Common myeloid progenitor, CD34-positive (primary cell): ENCODE data around the gene CD300A.
A peak's percentile ranks its signal among the peaks of the same experiment; 100 is the strongest.

ENCODE experiments used
- CTCF ChIA-PET: fragments of 350-600 bp; sonication (Branson Sonifier 250); formaldehyde crosslinking; loops from one replicate; lab custom pipeline; 2021; ENCODE audit warnings: antibody characterized with exemption; lab: Charles Lee
- POLR2A ChIA-PET: fragments of 350-600 bp; sonication (Branson Sonifier 250); formaldehyde crosslinking; loops from one replicate; lab custom pipeline; 2021; ENCODE audit warnings: antibody characterized with exemption; lab: Charles Lee
- DNase-seq, 3 donors: peaks; one replicate each; pipeline versions ENCODE4 v3.0.0 to v3.0.0-alpha.2; 2013
- H3K27ac ChIP-seq, 2 experiments: 1 replicate in 1 of 2; 2 replicates in 1 of 2; pipeline ENCODE4 v1.7.0; 2013; ENCODE audit warnings: inconsistent platforms in 2 of 2, low read length in 2 of 2, mild to moderate bottlenecking in 2 of 2, low read depth in 1 of 2, moderate library complexity in 1 of 2; ENCODE audit not compliant: severe bottlenecking in 2 of 2, insufficient read depth in 1 of 2, poor library complexity in 1 of 2
- H3K27me3 ChIP-seq, 5 experiments: replicated peaks in 2 of 5; 1 replicate in 3 of 5; 2 replicates in 2 of 5; pipeline versions ENCODE4 v1.6.1 to v1.7.0; 2013; ENCODE audit warnings: low read length in 4 of 5, mild to moderate bottlenecking in 2 of 5, moderate library complexity in 2 of 5, inconsistent platforms in 1 of 5; ENCODE audit not compliant: insufficient read depth in 5 of 5, control insufficient read depth in 4 of 5
- H3K36me3 ChIP-seq, 4 experiments: 1 replicate in 2 of 4; 2 replicates in 2 of 4; pipeline versions ENCODE4 v1.6.1 to v1.7.0; 2013; ENCODE audit warnings: low read length in 3 of 4, control low read depth in 1 of 4, mild to moderate bottlenecking in 1 of 4; ENCODE audit not compliant: control insufficient read depth in 4 of 4, insufficient read depth in 4 of 4
- H3K4me1 ChIP-seq, 4 experiments: 1 replicate in 3 of 4; 2 replicates in 1 of 4; pipeline versions ENCODE4 v1.6.1 to v1.7.1; 2013; ENCODE audit warnings: low read length in 3 of 4, mild to moderate bottlenecking in 3 of 4, control low read depth in 1 of 4, inconsistent platforms in 1 of 4, moderate library complexity in 1 of 4; ENCODE audit not compliant: control insufficient read depth in 4 of 4, insufficient read depth in 4 of 4; ENCODE audit errors: control extremely low read depth in 1 of 4
- H3K4me3 ChIP-seq, 7 experiments: 1 replicate in 4 of 7; 2 replicates in 3 of 7; pipeline versions ENCODE4 v1.5.1 to v1.7.0; 2013; ENCODE audit warnings: mild to moderate bottlenecking in 7 of 7, low read length in 6 of 7, moderate library complexity in 6 of 7, inconsistent platforms in 2 of 7, low read depth in 2 of 7, control low read depth in 1 of 7; ENCODE audit not compliant: insufficient read depth in 4 of 7, control insufficient read depth in 1 of 7; ENCODE audit errors: extremely low read depth in 1 of 7
- H3K9me3 ChIP-seq, 5 experiments: 1 replicate in 4 of 5; 2 replicates in 1 of 5; pipeline versions ENCODE4 v1.6.1 to v1.7.1; 2013; ENCODE audit warnings: low read length in 4 of 5, mild to moderate bottlenecking in 2 of 5, inconsistent platforms in 1 of 5, low read depth in 1 of 5, moderate library complexity in 1 of 5; ENCODE audit not compliant: control insufficient read depth in 4 of 5, insufficient read depth in 2 of 5; ENCODE audit errors: control extremely low read depth in 1 of 5
- WGBS: methylation state at CpG from one replicate; pipeline ENCODE4 v1.1.5; 2013; ENCODE audit not compliant: insufficient coverage; 5-methylcytosine and 5-hydroxymethylcytosine counted together

Gene CD300A

GRCh38 chr17:74467221-74467951 is 952 bp downstream of the CD300A start:
- peak overlapping the region; percentile 40 to 59 for H3K27ac ChIP-seq
- no peaks in the 10 kb centered on the region for H3K9me3 ChIP-seq
- H3K4me3 ChIP-seq = peak overlapping the region; percentile 40 to 92 (median 81)
- no peaks in the 10 kb centered on the region for H3K27me3 ChIP-seq
- peaks cover 10 to 71% (median 62%) of the 10 kb centered on the region in 4 experiments for H3K4me1 ChIP-seq
- ChIA-PET CTCF (interaction anchor here (1.0 to 1.9 kb wide), 4 partner anchors 9 to 30 kb away, joined by 3 to 6 read pairs (median 4); no protein-coding TSS in a partner anchor), POLR2A (interaction anchor here (1.6 kb wide), 1 partner anchor 64 kb away, joined by 6 read pairs; the partner anchor contains the start of gene CD300LB)
- H3K36me3 ChIP-seq = peaks cover 0 to 13% (median 6%) of the 10 kb centered on the region in 4 experiments
- peak in 2 of 3 donors; percentile 33 to 50 for DNase-seq
- 0% methylated on average over 12 of the region's 21 CpGs for WGBS

- Histone ChIP-seq H3K4me1 (peaks cover 0 to 32% (median 23%) of the 10 kb centered on the region in 4 experiments), H3K27ac (no peak overlapping the region), H3K27me3 (no peaks in the 10 kb centered on the region), H3K9me3 (peaks cover 0 to 20% (median 11%) of the 10 kb centered on the region in 5 experiments), H3K4me3 (no peak overlapping the region), H3K36me3 (peaks cover 18 to 49% (median 34%) of the 10 kb centered on the region in 4 experiments)
- ChIA-PET POLR2A (no interaction called here), CTCF (interaction anchor here (0.6 to 3.2 kb wide), 8 partner anchors 8 to 80 kb away, joined by 3 to 13 read pairs (median 4); no protein-coding TSS in a partner anchor)
- no peak for DNase-seq
- 97% methylated on average over 3 of the region's 3 CpGs for WGBS
Measured at GRCh38 chr17:74471341-74471740, 4.9 kb downstream of the CD300A start.

- no peaks in the 10 kb centered on the region for H3K27me3 ChIP-seq
- H3K36me3 ChIP-seq = peaks cover 18 to 59% (median 43%) of the 10 kb centered on the region in 4 experiments
- 80% methylated on average over 1 of the region's 4 CpGs for WGBS
- POLR2A ChIA-PET = interaction anchor here (0.6 kb wide), 1 partner anchor 44 kb away, joined by 3 read pairs; no protein-coding TSS in a partner anchor
- H3K27ac ChIP-seq = no peak overlapping the region
- DNase-seq = no peak
- peaks cover 0 to 20% (median 11%) of the 10 kb centered on the region in 5 experiments for H3K9me3 ChIP-seq
- H3K4me3 ChIP-seq = no peak overlapping the region
- CTCF ChIA-PET = interaction anchor here (0.8 to 3.2 kb wide), 2 partner anchors 11 to 14 kb away, joined by 3 to 13 read pairs; no protein-coding TSS in a partner anchor
- peaks cover 0 to 25% (median 17%) of the 10 kb centered on the region in 4 experiments for H3K4me1 ChIP-seq
Measured at GRCh38 chr17:74472890-74473289, 6.5 kb downstream of the CD300A start.

- peaks cover 1 to 27% (median 19%) of the 10 kb centered on the region in 4 experiments for H3K4me1 ChIP-seq
- ChIA-PET CTCF (interaction anchor here (0.8 to 3.2 kb wide), 2 partner anchors 10 to 14 kb away, joined by 3 to 13 read pairs; no protein-coding TSS in a partner anchor), POLR2A (interaction anchor here (0.6 kb wide), 1 partner anchor 43 kb away, joined by 3 read pairs; no protein-coding TSS in a partner anchor)
- no peaks in the 10 kb centered on the region for H3K27me3 ChIP-seq
- no peak overlapping the region for H3K27ac ChIP-seq
- peaks cover 18 to 63% (median 43%) of the 10 kb centered on the region in 4 experiments for H3K36me3 ChIP-seq
- H3K9me3 ChIP-seq = peaks cover 0 to 20% (median 11%) of the 10 kb centered on the region in 5 experiments
- no peak for DNase-seq
- WGBS = 93% methylated on average over 3 of the region's 8 CpGs
- no peak overlapping the region for H3K4me3 ChIP-seq
Measured at GRCh38 chr17:74473294-74473693, 6.9 kb downstream of the CD300A start.

- WGBS = 92% methylated on average over 8 of the region's 9 CpGs
- peaks cover 18 to 64% (median 43%) of the 10 kb centered on the region in 4 experiments for H3K36me3 ChIP-seq
- H3K9me3 ChIP-seq = peaks cover 0 to 20% (median 11%) of the 10 kb centered on the region in 5 experiments
- H3K4me1 ChIP-seq = peaks cover 2 to 32% (median 23%) of the 10 kb centered on the region in 4 experiments
- DNase-seq = no peak
- no peak overlapping the region for H3K27ac ChIP-seq
- H3K4me3 ChIP-seq = no peak overlapping the region
- ChIA-PET POLR2A (no interaction called here), CTCF (interaction anchor here (1.2 to 3.2 kb wide), 2 partner anchors 9 to 13 kb away, joined by 4 to 13 read pairs; no protein-coding TSS in a partner anchor)
- no peaks in the 10 kb centered on the region for H3K27me3 ChIP-seq
Measured at GRCh38 chr17:74474043-74474792, 7.8 kb downstream of the CD300A start.

- POLR2A ChIA-PET = no interaction called here
- no peak for DNase-seq
- 100% methylated on average over 2 of the region's 4 CpGs for WGBS
- peaks cover 0 to 20% (median 11%) of the 10 kb centered on the region in 5 experiments for H3K9me3 ChIP-seq
- CTCF ChIA-PET = interaction anchor here (0.7 to 1.2 kb wide), 4 partner anchors 8 to 105 kb away, joined by 3 to 4 read pairs (median 4); no protein-coding TSS in a partner anchor
- H3K36me3 ChIP-seq = peaks cover 18 to 65% (median 50%) of the 10 kb centered on the region in 4 experiments
- no peak overlapping the region for H3K27ac ChIP-seq
- H3K4me1 ChIP-seq = peaks cover 2 to 30% (median 27%) of the 10 kb centered on the region in 4 experiments
- no peaks in the 10 kb centered on the region for H3K27me3 ChIP-seq
- H3K4me3 ChIP-seq = peak overlapping the region in 1 of 7 experiments; percentile 9
Measured at GRCh38 chr17:74475189-74475588, 8.8 kb downstream of the CD300A start.
